NCI-H82 (cell line): Measurements from ENCODE around the gene CCNG1.
"Not testable (repeated sequence)": the region's sequence is repeated elsewhere in the genome, so short reads cannot be mapped to it uniquely, and the experiment has no call there.

Experiments
- DNase-seq: peaks from one replicate; lab custom pipeline; 2025; lab: John Stamatoyannopoulos, UW

The CCNG1 gene

DNA sequence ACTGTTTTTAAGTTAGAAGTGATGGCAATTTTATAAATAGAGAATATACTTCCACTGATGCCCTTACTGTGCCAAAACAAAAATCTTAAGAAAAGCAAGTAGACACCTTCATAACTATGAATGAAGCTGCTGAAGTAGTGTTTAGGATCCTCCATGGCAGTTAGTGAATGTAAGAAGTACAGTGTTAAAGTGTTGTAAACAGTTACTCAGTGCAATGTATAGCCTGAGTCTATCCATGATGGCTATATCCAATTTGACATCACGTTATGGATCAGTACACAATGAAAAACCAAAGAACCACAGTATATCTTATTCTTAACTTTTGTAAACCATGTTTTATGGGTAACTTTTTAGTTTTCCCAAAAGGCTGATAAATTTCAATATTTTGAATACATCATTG is 7.1 kb downstream of the CCNG1 start:
- DNase-seq: no peak

DNA sequence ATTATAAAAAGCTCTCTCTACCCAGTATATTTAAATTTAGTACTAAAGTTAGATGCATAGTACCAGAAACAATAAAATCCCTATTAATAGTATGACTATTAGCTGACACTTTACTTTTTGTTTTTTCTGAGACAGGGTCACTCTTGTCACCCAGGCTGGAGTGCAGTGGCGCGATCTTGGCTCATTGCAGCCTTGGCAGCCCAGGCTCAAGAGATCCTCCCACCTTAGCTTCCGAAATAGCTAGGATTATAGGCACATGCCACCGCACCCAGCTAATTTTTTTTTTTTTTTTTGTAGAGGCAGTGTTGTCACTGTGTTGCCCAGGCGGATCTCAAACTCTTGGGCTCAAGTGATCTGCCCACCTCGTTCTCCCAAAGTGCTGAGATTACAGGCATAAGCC is 8.0 kb downstream of the CCNG1 start:
- no peak for DNase-seq

DNA sequence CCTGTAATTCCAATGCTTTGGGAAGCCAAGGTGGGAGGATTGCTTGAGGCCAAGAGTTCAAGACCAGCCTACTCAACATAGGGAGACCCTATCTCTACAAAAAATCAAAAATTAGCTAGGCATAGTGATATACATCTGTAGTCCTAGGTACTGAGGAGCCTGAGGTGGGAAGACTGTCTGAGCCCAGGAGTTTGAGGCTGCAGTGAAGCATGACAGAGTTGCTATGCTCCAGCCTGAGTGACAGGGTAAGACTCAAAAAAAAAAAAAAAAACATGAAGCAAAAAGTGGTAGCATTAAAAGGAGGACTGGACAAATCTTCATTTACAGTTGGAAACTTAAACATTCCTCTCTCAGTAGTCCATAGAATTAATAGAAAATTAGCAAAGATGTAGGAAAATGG is 9.8 kb downstream of the CCNG1 start:
- no peak for DNase-seq

DNA sequence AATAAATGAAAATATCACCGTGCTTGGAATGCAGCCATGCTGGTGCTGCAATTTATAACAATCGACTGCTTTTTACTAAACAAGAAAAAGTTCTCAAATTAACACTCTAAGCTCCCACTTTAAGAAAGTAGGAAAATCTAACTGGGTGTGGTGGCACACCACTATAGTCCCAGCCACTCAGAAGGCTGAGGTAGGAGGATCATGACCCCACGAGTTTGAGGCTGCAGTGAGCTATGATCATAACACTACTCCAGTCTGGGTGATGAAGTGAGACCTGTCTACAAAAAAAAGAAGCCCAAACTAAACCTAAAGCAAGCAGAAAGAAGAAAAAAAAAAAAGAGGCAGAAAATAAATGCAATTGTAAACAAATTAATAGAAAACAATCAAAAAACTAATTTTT is 10.5 kb downstream of the CCNG1 start:
- no peak for DNase-seq

DNA sequence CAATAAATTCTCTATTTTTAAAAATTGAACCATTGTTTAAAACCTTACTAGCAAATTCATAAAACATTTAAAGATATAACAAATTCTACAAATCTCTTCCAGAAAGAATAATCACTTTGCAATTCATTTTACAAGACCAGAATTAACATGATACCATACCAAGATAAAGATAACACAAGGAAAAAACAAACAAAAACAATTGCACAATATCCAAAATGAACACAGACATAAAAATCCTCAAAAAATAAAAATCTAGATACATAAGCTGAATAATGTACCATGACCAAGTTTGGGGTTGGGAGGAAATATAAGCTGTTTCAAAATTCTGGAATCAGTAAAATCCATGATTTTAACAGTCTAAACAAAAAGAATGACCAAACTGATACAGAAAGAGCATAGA is 11.1 kb downstream of the CCNG1 start:
- no peak for DNase-seq

DNA sequence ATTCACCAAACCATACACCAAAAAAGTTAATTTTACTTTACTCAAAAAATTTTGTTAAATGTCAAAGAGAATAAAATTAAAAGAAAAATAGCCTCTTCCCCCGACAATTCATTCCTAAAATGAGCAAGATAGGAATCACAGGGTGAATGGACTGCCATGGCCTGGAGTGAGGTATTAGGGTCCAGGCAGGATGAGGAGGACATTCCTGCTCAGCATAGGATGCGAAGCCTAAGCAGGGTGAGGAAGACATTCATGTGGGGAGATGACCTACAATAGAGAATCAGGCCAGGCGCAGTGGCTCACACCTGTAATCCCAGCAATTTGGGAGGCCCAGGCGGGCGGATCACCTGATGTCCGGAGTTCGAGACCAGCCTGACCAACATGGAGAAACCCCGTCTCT is 14.1 kb downstream of the CCNG1 start:
- DNase-seq: no peak

DNA sequence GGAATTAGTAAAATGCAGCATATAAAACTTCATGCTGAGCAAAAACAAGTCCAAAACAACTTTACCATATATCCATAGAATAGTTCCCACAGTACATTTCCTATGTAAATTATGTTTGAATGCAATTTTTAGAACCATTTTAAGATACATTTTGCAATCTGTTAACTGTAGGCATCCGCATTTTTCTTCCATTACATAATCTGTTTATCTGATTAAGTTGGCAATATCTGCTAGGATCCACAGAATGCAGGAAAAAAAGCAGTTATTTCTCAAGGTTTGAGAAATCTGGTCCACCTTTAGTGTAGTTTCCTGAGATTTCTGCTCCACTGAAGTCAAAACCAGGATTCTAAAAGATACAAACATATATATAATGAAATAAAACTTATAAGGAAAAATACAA is 16.3 kb downstream of the CCNG1 start:
- DNase-seq: no peak

DNA sequence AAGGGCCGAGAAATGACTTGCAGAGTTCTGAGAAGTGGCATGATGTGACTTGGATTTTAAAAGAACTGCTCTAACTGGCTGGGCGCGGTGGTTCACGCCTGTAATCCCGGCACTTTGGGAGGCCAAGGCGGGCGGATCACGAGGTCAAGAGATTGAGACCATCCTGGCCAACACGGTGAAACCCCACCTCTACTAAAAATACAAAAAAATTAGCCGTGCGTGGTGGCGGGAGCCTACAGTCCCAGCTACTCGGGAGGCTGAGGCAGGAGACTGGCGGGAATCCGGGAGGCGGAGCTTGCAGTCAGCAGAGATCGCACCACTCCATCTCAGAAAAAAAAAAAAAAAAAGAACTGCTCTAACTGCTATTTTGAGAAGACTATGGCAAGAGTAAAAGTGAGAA is 18.0 kb downstream of the CCNG1 start:
- DNase-seq: not testable (repeated sequence)

DNA sequence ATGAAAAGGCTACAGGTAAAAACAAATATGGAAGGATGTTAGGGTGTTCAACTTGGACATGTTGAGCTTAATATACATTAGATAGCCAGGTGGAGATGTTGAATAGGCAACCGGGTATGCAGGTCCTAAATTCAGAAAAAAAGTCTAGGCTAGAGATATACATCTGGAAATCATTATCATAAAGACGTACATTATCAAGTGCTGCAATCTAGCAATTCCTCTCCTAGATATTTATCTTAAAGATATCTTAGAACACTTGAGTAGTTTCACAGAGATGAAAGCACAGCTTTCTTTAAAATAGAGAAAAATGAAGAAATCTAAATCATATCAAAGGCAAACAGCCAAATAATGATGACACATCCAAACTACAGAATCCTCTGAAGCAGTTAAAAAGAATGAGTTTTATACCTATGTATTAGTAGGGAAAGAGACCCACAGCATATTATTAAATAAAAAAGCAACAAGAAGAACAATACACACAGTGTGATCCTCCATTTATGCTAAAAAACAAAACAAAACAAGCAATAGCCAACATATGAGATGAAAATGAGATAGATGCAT is 18.7 kb downstream of the CCNG1 start:
- no peak for DNase-seq

DNA sequence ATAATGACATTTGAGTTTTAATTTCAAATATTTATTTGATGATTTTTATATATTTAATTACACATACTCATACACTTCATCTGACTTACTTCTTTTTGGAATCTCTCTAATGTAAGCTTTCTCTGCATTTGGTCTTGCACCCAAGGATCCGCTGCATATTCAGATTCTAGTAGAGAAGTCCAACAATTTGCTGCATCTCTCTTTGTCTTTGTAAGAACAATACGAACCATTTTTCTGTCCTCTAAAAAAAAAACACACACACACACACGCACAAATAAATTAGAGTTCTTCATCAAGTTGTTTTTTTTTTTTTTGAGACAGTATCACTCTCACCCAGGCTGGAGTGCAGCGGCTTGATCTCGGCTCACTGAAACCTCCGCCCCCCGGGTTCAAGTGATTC is 19.4 kb downstream of the CCNG1 start:
- DNase-seq: no peak

DNA sequence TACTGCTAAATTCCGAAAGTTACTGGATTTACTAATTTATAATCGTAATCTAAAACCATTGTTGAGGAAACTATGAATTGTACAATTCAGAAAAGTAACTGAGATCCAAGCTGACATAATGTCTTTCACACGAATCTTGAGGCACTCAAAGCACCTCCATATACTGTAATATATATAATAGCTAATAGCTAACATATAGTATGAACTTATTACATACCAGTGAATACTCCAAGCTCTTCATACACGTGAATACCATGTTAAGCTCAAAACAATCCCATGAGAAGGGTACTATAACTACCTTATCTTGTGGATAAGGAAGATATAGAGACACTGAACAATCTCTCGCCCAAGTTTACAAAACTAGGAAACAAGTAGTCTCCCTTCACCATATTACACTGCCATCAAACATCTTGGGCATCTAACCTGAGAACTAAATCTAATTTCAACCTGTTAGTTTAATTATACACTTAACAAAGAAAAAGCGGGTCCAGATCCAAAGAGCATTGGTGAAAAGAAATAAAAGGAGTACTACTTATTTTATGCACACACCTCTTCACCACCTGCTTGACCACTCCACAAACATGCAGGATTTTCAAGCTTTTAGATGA is 21.5 kb downstream of the CCNG1 start:
- peak; percentile 31 for DNase-seq

DNA sequence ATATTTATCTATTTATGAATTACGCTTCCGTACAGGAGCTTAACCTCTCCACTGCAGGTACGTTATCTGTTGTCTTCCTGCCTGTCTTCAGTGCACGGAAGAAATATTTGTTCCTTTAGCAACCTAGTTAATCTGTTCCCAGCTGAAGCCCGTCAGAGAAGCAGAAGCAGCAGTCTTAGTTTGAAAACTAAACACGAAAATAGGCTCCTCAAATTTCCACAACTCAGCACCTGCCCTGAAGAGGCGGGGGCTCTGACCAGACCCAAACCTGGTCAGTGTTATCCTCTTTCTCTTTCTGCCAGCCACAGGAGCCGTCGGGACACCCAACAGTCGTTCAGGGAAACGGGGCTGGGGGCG is 22.0 kb downstream of the CCNG1 start:
- DNase-seq: no peak

DNA sequence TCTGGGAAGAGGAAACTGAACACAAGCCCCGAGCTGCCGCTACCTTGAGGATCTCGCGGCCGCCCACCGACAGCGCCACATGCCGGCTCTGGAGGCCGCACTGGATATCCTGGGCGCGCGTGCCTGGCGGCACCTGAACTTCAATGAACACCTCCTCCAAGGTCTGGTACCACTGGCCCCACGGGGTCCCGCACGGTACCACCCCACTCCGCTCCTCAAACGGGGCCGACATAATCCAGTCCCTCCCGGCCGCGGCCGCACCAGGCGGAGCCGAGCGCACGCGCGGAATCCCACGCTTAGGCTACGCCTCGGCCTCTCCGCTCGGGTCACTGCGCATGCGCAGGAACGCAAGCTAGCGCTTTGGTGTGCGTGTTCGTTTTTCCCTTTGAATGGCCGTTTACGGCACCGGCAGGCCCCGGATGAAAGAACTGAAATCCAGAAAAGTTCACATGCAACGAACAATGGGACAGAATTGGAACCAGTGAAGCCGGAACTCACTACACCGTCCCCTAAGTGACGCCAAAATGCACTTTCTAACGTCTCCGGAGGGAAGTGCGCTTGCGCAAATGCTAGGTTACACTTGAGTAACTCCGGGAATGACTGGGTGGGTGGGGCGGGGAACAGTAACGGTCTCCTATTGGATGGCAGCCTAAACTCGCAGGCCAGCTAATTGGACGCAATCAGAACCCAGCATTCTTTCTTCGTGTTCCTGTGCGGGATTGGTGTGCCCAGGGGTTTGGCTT is 22.6 kb downstream of the CCNG1 start, which contains the start of gene NUDCD2:
Gene NUDCD2 (minus strand): TSS at position 284 of the 743 bp plus-strand sequence. CDS start 52 bp downstream, at position 232.
- peak; percentile 98 for DNase-seq

DNA sequence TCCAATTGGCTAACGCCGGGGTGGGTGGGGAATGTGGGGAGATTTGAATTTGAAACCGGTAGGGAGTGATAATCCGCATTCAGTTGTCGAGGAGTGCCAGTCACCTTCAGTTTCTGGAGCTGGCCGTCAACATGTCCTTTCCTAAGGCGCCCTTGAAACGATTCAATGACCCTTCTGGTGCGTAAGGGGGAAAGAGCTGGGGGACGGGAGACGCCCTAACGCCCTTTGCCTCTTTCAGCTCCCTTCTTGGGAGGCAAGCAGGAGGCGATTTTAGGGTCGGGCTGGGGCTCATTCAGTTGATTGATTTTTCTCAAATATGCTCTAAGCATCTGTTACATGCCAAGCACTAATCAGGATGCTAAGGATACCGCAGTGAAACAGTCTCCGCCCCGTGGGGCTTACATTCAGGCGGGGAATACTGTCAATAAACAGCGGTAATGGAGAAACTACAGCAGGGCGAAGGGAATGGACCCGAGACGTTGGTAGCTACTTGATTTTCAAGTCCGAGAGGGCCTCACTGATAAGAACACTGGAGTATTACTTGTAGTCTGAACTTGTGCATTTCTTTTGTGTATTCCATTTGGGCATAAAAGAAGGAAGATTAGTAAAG is 23.3 kb downstream of the CCNG1 start, which contains the start of gene HMMR:
Gene HMMR (plus strand): TSS at position 71 of the 610 bp plus-strand sequence. CDS start 61 bp downstream, at position 132.
- DNase-seq: peak; percentile 89

DNA sequence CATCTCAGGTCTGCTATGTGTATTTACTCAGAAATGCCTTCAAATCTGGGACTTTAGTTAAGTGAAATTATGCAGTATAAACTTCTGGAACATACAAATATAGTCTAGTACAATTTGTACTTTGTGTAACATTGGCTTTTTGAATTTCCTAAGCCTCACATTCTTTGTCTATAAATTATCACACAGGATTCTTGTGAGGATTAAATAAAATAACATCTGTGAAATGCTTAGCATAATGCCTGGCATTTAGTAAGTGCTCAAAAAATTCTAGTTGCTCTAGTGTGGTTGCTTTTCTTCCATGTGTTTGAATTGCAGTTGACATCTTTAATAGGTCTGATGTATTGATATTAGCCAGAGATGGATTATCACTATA is 25.7 kb downstream of the CCNG1 start:
- no peak for DNase-seq

DNA sequence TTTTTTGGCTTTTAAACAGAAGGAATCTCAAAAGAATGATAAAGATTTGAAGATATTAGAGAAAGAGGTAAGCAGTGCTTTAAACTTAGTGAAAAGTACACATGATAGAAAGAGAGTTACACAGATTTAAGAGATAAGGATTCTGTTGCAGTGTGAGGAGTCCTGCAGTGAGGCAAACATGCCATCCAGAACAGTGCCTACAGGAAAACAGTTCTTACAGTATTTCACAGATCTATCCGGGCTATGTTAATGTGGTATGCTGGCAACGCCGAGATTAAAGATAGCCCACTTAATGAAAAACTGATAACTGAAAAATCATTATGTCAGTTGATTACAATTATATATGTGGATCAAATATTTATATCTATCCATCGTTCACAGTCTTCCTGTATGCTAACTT is 30.3 kb downstream of the CCNG1 start:
- DNase-seq: no peak

DNA sequence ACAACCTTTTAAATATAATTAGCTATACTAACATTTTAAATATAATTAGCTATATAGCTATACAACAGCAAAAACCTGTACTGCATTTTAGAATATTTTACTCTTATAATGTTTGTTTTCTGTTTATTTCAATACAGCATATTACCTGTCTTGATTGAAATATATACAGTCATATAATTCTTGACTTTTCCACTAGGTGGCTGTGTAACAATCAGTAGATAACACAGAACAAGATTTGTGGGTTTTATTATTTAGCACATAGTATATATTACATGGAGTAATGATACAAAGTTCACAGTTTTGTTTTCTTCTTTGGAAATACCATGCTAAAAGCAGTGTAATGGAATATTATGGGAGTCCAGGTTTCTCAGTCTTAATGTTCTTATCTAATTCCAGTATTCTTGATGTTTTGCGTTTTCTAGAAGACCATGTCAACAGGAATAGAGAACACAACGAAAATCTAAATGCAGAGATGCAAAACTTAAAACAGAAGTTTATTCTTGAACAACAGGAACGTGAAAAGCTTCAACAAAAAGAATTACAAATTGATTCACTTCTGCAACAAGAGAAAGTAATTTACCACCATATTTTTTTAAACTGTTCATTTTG is 36.3 kb downstream of the CCNG1 start:
- peak; percentile 5 for DNase-seq

DNA sequence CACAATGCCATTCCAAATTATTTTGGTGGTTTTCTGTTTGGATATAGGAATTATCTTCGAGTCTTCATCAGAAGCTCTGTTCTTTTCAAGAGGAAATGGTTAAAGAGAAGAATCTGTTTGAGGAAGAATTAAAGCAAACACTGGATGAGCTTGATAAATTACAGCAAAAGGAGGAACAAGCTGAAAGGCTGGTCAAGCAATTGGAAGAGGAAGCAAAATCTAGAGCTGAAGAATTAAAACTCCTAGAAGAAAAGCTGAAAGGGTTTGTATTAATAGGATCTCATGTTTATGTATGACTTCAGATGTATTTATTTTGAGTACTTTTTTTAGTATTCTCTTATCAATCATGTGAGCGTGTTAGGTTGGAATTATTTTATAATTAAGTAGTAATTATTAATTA is 38.0 kb downstream of the CCNG1 start:
- no peak for DNase-seq

DNA sequence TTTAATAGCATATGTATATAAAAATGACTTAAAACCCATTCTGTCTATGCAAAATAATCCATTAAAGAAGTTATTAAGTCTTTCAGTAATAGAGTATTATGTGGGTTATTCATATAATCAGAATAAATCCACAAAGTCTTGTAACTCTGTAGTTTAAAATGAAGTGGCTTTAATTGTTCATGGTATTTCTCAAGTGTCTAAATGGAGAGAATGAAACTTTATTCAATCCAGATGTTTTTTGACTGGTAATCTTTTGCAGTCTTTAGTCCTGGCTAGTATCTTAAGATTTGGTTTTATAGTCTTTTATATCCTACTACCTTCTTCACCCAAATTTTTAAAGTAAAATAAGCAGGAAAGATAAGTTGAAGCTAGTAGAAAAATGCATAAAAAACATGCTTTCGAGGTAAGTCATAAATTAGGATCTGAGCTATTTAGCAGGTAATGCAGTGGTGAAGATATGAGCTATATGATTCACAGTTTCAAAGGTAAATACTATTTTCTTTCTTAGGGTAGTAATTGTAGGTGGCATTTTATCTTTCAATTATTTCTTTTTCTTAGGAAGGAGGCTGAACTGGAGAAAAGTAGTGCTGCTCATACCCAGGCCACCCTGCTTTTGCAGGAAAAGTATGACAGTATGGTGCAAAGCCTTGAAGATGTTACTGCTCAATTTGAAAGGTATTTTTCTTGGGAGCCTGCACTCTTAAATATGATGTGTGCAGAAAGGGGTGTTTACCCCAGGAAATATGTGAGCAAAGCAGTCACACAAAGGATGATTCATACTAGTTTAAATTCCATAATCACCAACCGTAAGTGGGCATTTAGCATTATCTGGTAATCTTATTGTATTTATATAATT is 41.0 kb downstream of the CCNG1 start:
- DNase-seq: no peak

DNA sequence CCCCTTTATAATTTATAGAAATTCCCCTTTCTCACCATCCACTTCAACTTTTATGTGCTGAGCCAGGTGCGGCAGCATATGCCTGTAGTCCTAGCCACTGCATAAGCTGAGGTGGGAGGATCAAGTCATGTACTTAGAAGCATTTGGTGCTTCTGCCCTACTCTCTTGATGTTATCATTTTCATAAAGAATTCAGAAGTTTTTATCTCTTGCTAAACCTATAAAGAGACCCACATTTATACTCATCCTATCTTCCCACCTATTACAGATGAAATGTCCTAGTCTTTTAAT is 41.5 kb downstream of the CCNG1 start:
- DNase-seq: no peak

DNA sequence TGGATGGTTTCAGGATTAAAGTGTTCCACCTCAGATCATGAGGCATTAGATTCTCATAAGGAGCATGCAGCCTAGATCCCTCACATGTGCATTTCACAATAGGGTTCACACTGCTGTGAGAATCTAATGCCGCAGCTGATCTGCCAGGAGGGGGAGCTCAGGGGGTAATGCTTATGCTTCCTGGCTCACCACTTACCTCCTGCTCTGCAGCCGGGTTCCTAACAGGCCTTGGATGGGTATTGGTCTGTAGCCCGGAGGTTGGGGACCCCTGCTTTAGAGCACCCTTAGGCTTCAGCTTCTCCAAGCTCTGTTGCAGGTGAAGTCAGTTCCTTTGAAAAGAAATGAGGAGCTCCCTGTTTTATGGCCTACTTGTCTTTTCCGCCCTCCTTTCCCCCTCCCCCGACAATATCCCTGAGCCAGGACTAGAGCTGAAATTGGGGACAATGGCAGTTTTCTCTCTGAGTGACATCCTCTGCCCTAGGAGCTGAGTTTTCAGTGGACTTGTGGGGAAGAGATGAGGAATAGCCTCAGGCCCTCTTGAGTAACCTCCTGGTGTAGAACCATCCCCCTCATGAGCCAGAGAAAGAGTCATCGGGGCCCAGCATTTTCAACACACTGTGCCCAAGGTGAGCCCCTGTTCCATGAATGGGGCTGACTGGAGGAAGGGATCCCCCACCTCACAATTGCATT is 51.8 kb downstream of the CCNG1 start:
- peak; percentile 38 for DNase-seq

DNA sequence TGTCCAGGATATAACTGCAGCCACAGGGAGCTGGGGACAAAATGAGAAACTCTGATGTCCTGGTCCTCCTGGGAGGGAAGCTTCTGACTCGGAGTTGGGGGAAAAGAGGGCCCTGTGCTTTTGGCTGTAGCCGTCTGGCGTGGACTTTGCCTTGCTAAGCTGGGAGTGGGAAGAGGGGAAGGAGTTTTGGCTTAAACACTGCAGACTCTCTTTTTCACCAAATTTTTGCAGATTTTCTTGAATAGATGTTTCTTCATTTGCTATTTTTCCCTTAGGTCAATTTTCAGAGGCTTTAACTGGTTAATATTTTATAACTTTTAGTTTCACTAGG is 52.3 kb downstream of the CCNG1 start:
- no peak for DNase-seq
